Mucosa of descending colon (tissue), 3 donors: ENCODE results near the gene SULT1C3. TPM values are rescaled to one million over a fixed set of nuclear protein-coding genes. Genes with fewer than 3 reads are reported as not detected.

Experiments
- ATAC-seq: fragments of 200-7000 bp; cut with Tn5 transposase; one replicate; pipeline ENCODE4 v1.9.1; 2020; ENCODE audit warnings: mild to moderate bottlenecking, moderate library complexity
- DNase-seq, 3 donors: peaks; one replicate each; pipeline ENCODE4 v3.0.0-alpha.2; 2020
- H3K36me3 ChIP-seq: fragments of 200-600 bp; one replicate; pipeline ENCODE4 v1.8.0; 2021; ENCODE audit warnings: low read depth, mild to moderate bottlenecking
- H3K4me1 ChIP-seq: fragments of 200-600 bp; one replicate; pipeline ENCODE4 v1.8.0; 2021; ENCODE audit warnings: low read depth, mild to moderate bottlenecking
- H3K4me3 ChIP-seq: fragments of 200-600 bp; one replicate; pipeline ENCODE4 v1.8.0; 2021; ENCODE audit warnings: mild to moderate bottlenecking
- H3K9me3 ChIP-seq: fragments of 200-600 bp; one replicate; pipeline ENCODE4 v1.8.0; 2021; ENCODE audit warnings: mild to moderate bottlenecking
- intact Hi-C, 2 donors: fragments of 100-400 bp; cut with DNase I in 1 of 2; cut with micrococcal nuclease in 1 of 2; formaldehyde crosslinking; loops; one replicate each; pipeline versions ENCODE4 v1.11.0 to v1.11.1; 2022; cut with DNase I, micrococcal nuclease
- long read RNA-seq, 2 donors: library from polyadenylated mRNA; unstranded; transcript quantifications; one replicate each; pipeline ENCODE4 v2.0.0, GENCODE V29; 2019 to 2021
- total RNA-seq, 3 donors: library from RNA; stranded (reverse); fragmentation: NEBNext Ultra II Directional in 2 of 3; extraction: Animal tissue kit (Norgen Biotek cat#: 25700) in 2 of 3; gene quantifications; one replicate each; pipeline versions ENCODE4 v1.2.1 to v1.2.4, GENCODE V29; 2021 to 2023
- TF ChIP-seq, protein P1 (sequence below): fragments of 200-600 bp; IDR thresholded peaks from one replicate; pipeline ENCODE4 v1.8.0; 2022; ENCODE audit warnings: antibody characterized with exemption, mild to moderate bottlenecking
- donor health status: DM: no; HTN: no; CAD: no; lungs with moderate emphysema.
- donor health status: DM: no; HTN: no; CAD: no.
- donor health status: DM: no; HTN: yes; CAD: no.

SULT1C3 gene
- under 1 TPM in 1 of 3 donors, not detected in 2; 0.34 TPM for total RNA-seq
- long read RNA-seq, donor 1: 0 reads
- long read RNA-seq, donor 2: 0 reads

GRCh38 chr2:108239786-108240185 lies at the start of gene SULT1C3:
TSS of gene SULT1C3 (plus strand) at chr2:108239968. CDS start at chr2:108247195, 7,227 bp downstream.
- Histone ChIP-seq H3K4me3 (no peak within 1 kb of the TSS), H3K4me1 (no peaks in the 10 kb centered on the region), H3K36me3 (no peaks in the 10 kb centered on the region), H3K9me3 (peaks cover 22% of the 10 kb centered on the region)
- peak; percentile 3 to 84 (median 22) for DNase-seq
- TF ChIP-seq, protein P1, sequence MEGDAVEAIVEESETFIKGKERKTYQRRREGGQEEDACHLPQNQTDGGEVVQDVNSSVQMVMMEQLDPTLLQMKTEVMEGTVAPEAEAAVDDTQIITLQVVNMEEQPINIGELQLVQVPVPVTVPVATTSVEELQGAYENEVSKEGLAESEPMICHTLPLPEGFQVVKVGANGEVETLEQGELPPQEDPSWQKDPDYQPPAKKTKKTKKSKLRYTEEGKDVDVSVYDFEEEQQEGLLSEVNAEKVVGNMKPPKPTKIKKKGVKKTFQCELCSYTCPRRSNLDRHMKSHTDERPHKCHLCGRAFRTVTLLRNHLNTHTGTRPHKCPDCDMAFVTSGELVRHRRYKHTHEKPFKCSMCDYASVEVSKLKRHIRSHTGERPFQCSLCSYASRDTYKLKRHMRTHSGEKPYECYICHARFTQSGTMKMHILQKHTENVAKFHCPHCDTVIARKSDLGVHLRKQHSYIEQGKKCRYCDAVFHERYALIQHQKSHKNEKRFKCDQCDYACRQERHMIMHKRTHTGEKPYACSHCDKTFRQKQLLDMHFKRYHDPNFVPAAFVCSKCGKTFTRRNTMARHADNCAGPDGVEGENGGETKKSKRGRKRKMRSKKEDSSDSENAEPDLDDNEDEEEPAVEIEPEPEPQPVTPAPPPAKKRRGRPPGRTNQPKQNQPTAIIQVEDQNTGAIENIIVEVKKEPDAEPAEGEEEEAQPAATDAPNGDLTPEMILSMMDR: no peak
- intact Hi-C loops: no loop called here
- ATAC-seq: peak; percentile 100

- Histone ChIP-seq H3K36me3 (no peaks in the 10 kb centered on the region), H3K9me3 (no peaks in the 10 kb centered on the region), H3K4me1 (no peaks in the 10 kb centered on the region), H3K4me3 (no peak overlapping the region)
- ATAC-seq: no peak
- intact Hi-C loops: no loop called here
- no peak for DNase-seq
- TF ChIP-seq, protein P1: no peak
Measured at GRCh38 chr2:108193251-108193650, 46.5 kb upstream of the SULT1C3 start.

GRCh38 chr2:108194409-108195132 lies 45.2 kb upstream of the SULT1C3 start:
- no peak overlapping the region for H3K4me3 ChIP-seq
- intact Hi-C loops: no loop called here
- no peaks in the 10 kb centered on the region for H3K9me3 ChIP-seq
- ATAC-seq (no peak), DNase-seq (no peak)
- H3K36me3 ChIP-seq: no peaks in the 10 kb centered on the region
- TF ChIP-seq, protein P1: no peak
- no peaks in the 10 kb centered on the region for H3K4me1 ChIP-seq

GRCh38 chr2:108195133-108195439 lies 44.7 kb upstream of the SULT1C3 start:
- no peak for ATAC-seq
- Histone ChIP-seq H3K9me3 (no peaks in the 10 kb centered on the region), H3K36me3 (no peaks in the 10 kb centered on the region), H3K4me1 (no peaks in the 10 kb centered on the region), H3K4me3 (no peak overlapping the region)
- TF ChIP-seq, protein P1: no peak
- no peak for DNase-seq
- intact Hi-C loops: no loop called here

DNA sequence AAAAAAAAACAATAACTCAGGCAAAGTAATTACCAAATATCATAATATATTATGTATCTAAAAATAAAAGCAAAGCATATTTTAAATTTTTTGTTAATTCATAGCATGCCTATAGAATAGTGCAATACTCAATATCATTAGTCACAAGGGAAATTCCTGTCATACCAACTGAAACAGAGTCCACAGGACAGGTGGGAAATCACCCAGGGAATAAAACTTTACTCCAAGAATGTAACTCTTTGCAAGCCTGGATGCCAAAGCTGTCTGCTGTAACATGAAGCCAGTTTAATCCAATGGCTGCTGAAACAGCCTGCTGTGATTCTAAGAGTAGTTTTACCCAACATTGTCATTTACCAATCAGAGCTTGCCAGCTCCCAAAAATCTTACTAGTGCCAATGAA lies 40.0 kb upstream of the SULT1C3 start:
- TF ChIP-seq, protein P1: no peak
- H3K36me3 ChIP-seq: no peaks in the 10 kb centered on the region
- peaks cover 3% of the 10 kb centered on the region for H3K9me3 ChIP-seq
- no peak for ATAC-seq
- no peak overlapping the region for H3K4me3 ChIP-seq
- intact Hi-C loops: no loop called here
- no peaks in the 10 kb centered on the region for H3K4me1 ChIP-seq
- no peak for DNase-seq

DNA sequence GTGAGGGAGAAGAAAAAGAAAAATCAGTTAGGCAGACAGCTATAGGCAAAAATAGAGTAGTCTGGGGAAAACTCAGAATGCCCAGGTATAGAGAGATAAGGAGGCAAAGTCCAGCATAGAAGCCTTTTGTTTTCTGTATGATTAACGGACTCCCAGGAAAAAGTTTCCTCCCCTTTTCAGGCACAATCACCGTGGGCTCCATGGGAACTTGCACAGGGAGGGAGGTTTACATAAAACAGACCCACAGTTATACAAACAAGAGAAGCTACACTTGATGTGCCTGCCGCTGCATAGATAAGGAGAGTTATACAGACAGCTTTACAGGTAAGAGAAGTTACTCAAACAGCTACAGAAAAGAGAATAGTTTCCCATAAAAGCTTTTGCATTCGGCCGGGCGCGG lies 39.2 kb upstream of the SULT1C3 start:
- intact Hi-C loops: no loop called here
- ATAC-seq (no peak), DNase-seq (no peak)
- H3K9me3 ChIP-seq: peaks cover 3% of the 10 kb centered on the region
- TF ChIP-seq, protein P1: no peak
- no peak overlapping the region for H3K4me3 ChIP-seq
- no peaks in the 10 kb centered on the region for H3K36me3 ChIP-seq
- H3K4me1 ChIP-seq: no peaks in the 10 kb centered on the region
